ENCODE data around the gene TNNT2. TPM values are rescaled to one million over a fixed set of nuclear protein-coding genes. Genes with fewer than 3 reads are reported as not detected.

The TNNT2 gene
- total and polyA plus RNA-seq, 2 of the 13 experiments (the other 11 are each of a cell fraction or from before 2014, with no cell fraction given) = 0.20 to 0.63 TPM

DNA sequence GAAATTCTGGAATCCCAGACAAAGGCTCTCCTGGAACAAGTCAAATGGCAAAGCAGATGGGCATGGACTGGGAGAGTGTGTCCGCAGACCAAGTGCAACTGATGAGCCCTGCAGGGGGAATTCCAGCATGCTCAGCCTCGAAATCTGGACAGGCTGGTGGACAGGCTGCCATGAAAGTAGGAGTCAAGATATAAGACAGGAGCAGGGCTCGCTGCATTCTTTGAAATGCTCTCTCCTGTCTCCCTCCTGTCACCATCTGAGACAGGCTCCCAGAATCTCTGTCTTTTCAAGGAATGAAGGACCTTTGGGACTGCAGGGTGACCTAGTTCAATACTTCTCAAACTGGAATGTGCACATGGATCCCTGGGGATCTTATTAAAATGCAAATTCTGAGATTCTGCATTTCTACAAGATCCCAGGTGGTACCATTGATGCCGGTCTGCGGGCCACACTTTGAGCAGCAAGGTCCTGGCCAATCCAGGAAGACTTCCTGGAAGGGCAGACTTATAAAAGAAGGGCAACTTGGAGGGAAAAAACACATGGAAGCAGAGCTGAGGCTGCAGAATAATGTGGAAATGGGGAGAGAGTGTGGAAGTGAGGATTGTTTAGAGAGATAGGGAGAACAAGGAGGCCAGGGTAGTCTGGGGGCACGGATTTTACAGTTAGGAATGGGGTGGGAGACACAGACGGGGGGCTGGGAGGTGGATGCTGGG is 29.8 kb downstream of the TNNT2 start:
- H3K9me3 ChIP-seq (ENCODE audit: low read length) = no peaks in the 10 kb centered on the region
- no peak overlapping the region for H3K27ac ChIP-seq (ENCODE audit: extremely low read length, insufficient read depth, low read length)
- H3K27me3 ChIP-seq (ENCODE audit: control insufficient read depth in 1 of 2, insufficient read depth in 2 of 2, low read length in 2 of 2) = peaks cover 0 to 8% of the 10 kb centered on the region in 2 experiments; a peak in 3 of 5 replicates
- H3K36me3 ChIP-seq (replicated peaks in 1 of 2; ENCODE audit: control insufficient read depth in 1 of 2, insufficient read depth in 2 of 2, low read length in 2 of 2) = no peaks in the 10 kb centered on the region
- intact Hi-C loops (cut with micrococcal nuclease; ENCODE audit: unreplicated experiment) = loop anchor here (2.0 kb wide), 1 partner anchor 93 kb away; no protein-coding TSS in a partner anchor
- in situ Hi-C loops (cut with HindIII; ENCODE audit: extremely low pct_ligation_motif_present, low pct_unique_long_range_greater_than_20kb) = no loop called here
- no peak overlapping the region for H3K4me2 ChIP-seq (ENCODE audit: low read depth, low read length)
- DNase-seq (ENCODE audit: low spot score) (no peak), FAIRE-seq (no peak), ATAC-seq (no peak)
- H3K79me2 ChIP-seq (ENCODE audit: insufficient read depth, low read length) = no peaks in the 10 kb centered on the region
- H3K9ac ChIP-seq (ENCODE audit: insufficient read depth, low read depth, low read length) = no peak overlapping the region
- H4K20me1 ChIP-seq (ENCODE audit: insufficient read depth, low read length) = no peaks in the 10 kb centered on the region
- CTCF ChIA-PET (ENCODE audit: low intra/inter-chr PET ratio, low total read pairs) = no interaction called here
- no TSS peak for BruUV-seq (replicated peaks)
- POLR2A ChIA-PET = no interaction called here
- 16% methylated on average over 7 of the region's 7 CpGs for WGBS (ENCODE audit: low lambda C conversion rate)
- H2AFZ ChIP-seq (ENCODE audit: low read length) = no peak overlapping the region
- no peak overlapping the region for H3K4me3 ChIP-seq (replicated peaks in 1 of 3; ENCODE audit: insufficient read depth in 1 of 3, low read depth in 2 of 3, low read length in 3 of 3)
- no peak for TF ChIP-seq MIER2 (CRISPR knock-in tag; IDR thresholded peaks at IDR 0.05)
- no peak for TF ChIP-seq ESRRA (CRISPR knock-in tag; IDR thresholded peaks at IDR 0.05; ENCODE audit: low read depth)
- TF ChIP-seq, protein P1, sequence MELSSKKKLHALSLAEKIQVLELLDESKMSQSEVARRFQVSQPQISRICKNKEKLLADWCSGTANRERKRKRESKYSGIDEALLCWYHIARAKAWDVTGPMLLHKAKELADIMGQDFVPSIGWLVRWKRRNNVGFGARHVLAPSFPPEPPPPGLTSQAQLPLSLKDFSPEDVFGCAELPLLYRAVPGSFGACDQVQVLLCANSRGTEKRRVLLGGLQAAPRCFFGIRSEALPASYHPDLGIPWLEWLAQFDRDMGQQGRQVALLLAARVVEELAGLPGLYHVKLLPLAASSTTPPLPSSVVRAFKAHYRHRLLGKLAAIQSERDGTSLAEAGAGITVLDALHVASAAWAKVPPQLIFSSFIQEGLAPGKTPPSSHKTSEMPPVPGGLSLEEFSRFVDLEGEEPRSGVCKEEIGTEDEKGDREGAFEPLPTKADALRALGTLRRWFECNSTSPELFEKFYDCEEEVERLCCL (CRISPR knock-in tag; IDR thresholded peaks at IDR 0.05; ENCODE audit: borderline replicate concordance) = no peak
- no peak for TF ChIP-seq ZNF878 (CRISPR knock-in tag; IDR thresholded peaks at IDR 0.05)
- no peak for TF ChIP-seq ZSCAN9 (CRISPR knock-in tag; IDR thresholded peaks at IDR 0.05; ENCODE audit: borderline replicate concordance)
- TF ChIP-seq HNRNPK (IDR thresholded peaks at IDR 0.05; ENCODE audit: low read depth, low read length, poor library complexity, severe bottlenecking) = no peak
- TF ChIP-seq ZSCAN31 (CRISPR knock-in tag; IDR thresholded peaks at IDR 0.05; ENCODE audit: low read depth) = no peak
- H3K4me1 ChIP-seq (ENCODE audit: insufficient read depth, low read length) = no peaks in the 10 kb centered on the region
